ENCODE data around the gene SGSM2.

GRCh38 chr17:2388683-2389055 is 51.4 kb downstream of the SGSM2 start:
- TF ChIP-seq SRF (IDR thresholded peaks at IDR 0.05; ENCODE audit: low read depth, low read length) (no peak), PBX3 (CRISPR knock-in tag; IDR thresholded peaks at IDR 0.05; ENCODE audit: borderline replicate concordance) (no peak), EP300 (IDR thresholded peaks at IDR 0.05; ENCODE audit: low read depth in 2 of 2, low read length in 2 of 2) (no peak), EP300 (CRISPR knock-in tag; IDR thresholded peaks at IDR 0.05; ENCODE audit: borderline replicate concordance) (no peak), EZH2 (conservative IDR thresholded peaks at IDR 0.05; ENCODE audit: low read depth, low read length) (no peak), REST (IDR thresholded peaks at IDR 0.05; ENCODE audit: borderline replicate concordance in 1 of 2, low read depth in 1 of 2, low read length in 2 of 2) (no peak), HDAC6 (IDR thresholded peaks at IDR 0.05; ENCODE audit: low read depth, low read length) (no peak)

Data from HepG2 (cell line).